Endothelial cell of umbilical vein (primary cell): ENCODE data around the gene OSBPL6. TPM values are rescaled to one million over a fixed set of nuclear protein-coding genes. Genes with fewer than 3 reads are reported as not detected.

Experiments
- BruUV-seq: library from RNA; stranded (reverse); fragments of 400-500 nt; replicated peaks from 2 replicates; lab custom pipeline; 2021; lab: Mats Ljungman, UMichigan
- CTCF ChIA-PET: fragments of 300-600, 350-600 bp; sonication (Branson Sonifier 250); formaldehyde crosslinking; loops from one replicate; lab custom pipeline; 2021; ENCODE audit warnings: antibody characterized with exemption, inconsistent platforms; lab: Charles Lee
- POLR2A ChIA-PET: fragments of 300-600, 350-600 bp; sonication (Branson Sonifier 250); formaldehyde crosslinking; loops from one replicate; lab custom pipeline; 2021; ENCODE audit warnings: antibody characterized with exemption, inconsistent platforms; lab: Charles Lee
- DNase-seq: peaks from one replicate; pipeline ENCODE4 v3.0.0-alpha.2; 2011; ENCODE audit warnings: low read depth, low spot score
- FAIRE-seq: peaks from 2 replicates; lab custom pipeline; 2011; peaks lifted over from hg19 to GRCh38; lab: Jason Lieb, UNC
- H2AFZ ChIP-seq: 2 replicates; pipeline ENCODE4 v1.6.0; 2012; ENCODE audit warnings: low read depth, low read length, control low read depth, inconsistent platforms
- H3K27ac ChIP-seq: 2 replicates; pipeline ENCODE4 v1.5.1; 2011; ENCODE audit warnings: low read depth, mild to moderate bottlenecking, control low read depth, low read length, moderate library complexity; ENCODE audit not compliant: insufficient read depth
- H3K27me3 ChIP-seq, 2 experiments: 2 replicates each; pipeline versions ENCODE4 v1.6.0 to v1.6.1; 2011; ENCODE audit warnings: low read length in 2 of 2, mixed read lengths in 1 of 2; ENCODE audit not compliant: control insufficient read depth in 2 of 2, insufficient read depth in 2 of 2
- H3K36me3 ChIP-seq, 2 experiments: 2 replicates in 1 of 2; 3 replicates in 1 of 2; pipeline ENCODE4 v1.5.1; 2011; ENCODE audit warnings: low read length in 2 of 2, mild to moderate bottlenecking in 1 of 2, moderate library complexity in 1 of 2; ENCODE audit not compliant: control insufficient read depth in 2 of 2, insufficient read depth in 2 of 2; ENCODE audit errors: extremely low read depth in 1 of 2
- H3K4me1 ChIP-seq: 3 replicates; pipeline ENCODE4 v1.5.1; 2011; ENCODE audit warnings: mild to moderate bottlenecking, low read length; ENCODE audit not compliant: control insufficient read depth, insufficient read depth; ENCODE audit errors: extremely low read depth
- H3K4me2 ChIP-seq: 2 replicates; pipeline ENCODE4 v1.6.1; 2011; ENCODE audit warnings: low read length, control low read depth, mixed read lengths; ENCODE audit not compliant: insufficient read depth
- H3K4me3 ChIP-seq, 3 experiments: fragments of 200-600 bp in 1 of 3; sonication (generic), shearing (Covaris generic) in 1 of 3; replicated peaks in 1 of 3; 2 replicates each; pipeline ENCODE4 v1.5.1; 2011 to 2016; ENCODE audit warnings: control low read depth in 3 of 3, low read length in 3 of 3, mild to moderate bottlenecking in 2 of 3, inconsistent platforms in 1 of 3, low read depth in 1 of 3, moderate library complexity in 1 of 3; ENCODE audit not compliant: insufficient read depth in 1 of 3
- H3K79me2 ChIP-seq: 2 replicates; pipeline ENCODE4 v1.6.0; 2012; ENCODE audit warnings: low read length, inconsistent platforms; ENCODE audit not compliant: control insufficient read depth, insufficient read depth
- H3K9ac ChIP-seq: replicated peaks from 2 replicates; pipeline ENCODE3; 2011; ENCODE audit warnings: low read length, control low read depth; ENCODE audit not compliant: insufficient read depth; ENCODE audit errors: extremely low read depth
- H3K9me1 ChIP-seq: replicated peaks from 3 replicates; pipeline ENCODE4 v1.6.0; 2011; ENCODE audit warnings: mild to moderate bottlenecking, low read length; ENCODE audit not compliant: control insufficient read depth, insufficient read depth; ENCODE audit errors: extremely low read depth
- H3K9me3 ChIP-seq: replicated peaks from 2 replicates; pipeline ENCODE4 v1.5.1; 2012; ENCODE audit warnings: low read length, inconsistent platforms; ENCODE audit not compliant: control insufficient read depth, insufficient read depth
- H4K20me1 ChIP-seq: replicated peaks from 2 replicates; pipeline ENCODE3; 2011; ENCODE audit warnings: mild to moderate bottlenecking, low read length; ENCODE audit not compliant: control insufficient read depth, insufficient read depth; ENCODE audit errors: extremely low read depth
- CTCF ChIP-seq, 2 donors: IDR thresholded peaks; 1 replicate in 1 of 2; 2 replicates in 1 of 2; pipeline ENCODE4 v1.5.1; 2011; ENCODE audit warnings: low read length in 2 of 2, mild to moderate bottlenecking in 2 of 2, moderate library complexity in 2 of 2, control low read depth in 1 of 2, inconsistent platforms in 1 of 2, low read depth in 1 of 2; ENCODE audit not compliant: insufficient read depth in 1 of 2; ENCODE audit errors: extremely low read depth in 1 of 2
- EZH2 ChIP-seq: IDR thresholded peaks from 2 replicates; pipeline ENCODE4 v1.6.1; 2012; ENCODE audit warnings: borderline replicate concordance, low read depth, mild to moderate bottlenecking, moderate library complexity, low read length, inconsistent platforms; ENCODE audit not compliant: severe bottlenecking
- FOS ChIP-seq: IDR thresholded peaks from 2 replicates; pipeline ENCODE4 v1.6.1; 2011; ENCODE audit warnings: mild to moderate bottlenecking, low read length, moderate library complexity, borderline replicate concordance; ENCODE audit not compliant: insufficient read depth
- GATA2 ChIP-seq: IDR thresholded peaks from 2 replicates; pipeline ENCODE4 v1.7.0; 2011; ENCODE audit warnings: low read depth, mild to moderate bottlenecking, moderate library complexity, mixed read lengths, low read length; ENCODE audit not compliant: insufficient read length, insufficient read depth
- JUN ChIP-seq: IDR thresholded peaks from 2 replicates; pipeline ENCODE4 v1.6.1; 2011; ENCODE audit warnings: borderline replicate concordance, low read depth; ENCODE audit not compliant: insufficient read length, insufficient read depth
- MYC ChIP-seq: IDR thresholded peaks from one replicate; pipeline ENCODE4 v1.6.1; 2011; ENCODE audit warnings: mild to moderate bottlenecking, low read depth, low read length
- POLR2A ChIP-seq: IDR thresholded peaks from 2 replicates; pipeline ENCODE4 v1.6.1; 2012; ENCODE audit warnings: low read depth, mild to moderate bottlenecking, control low read depth, low read length
- POLR2AphosphoS5 ChIP-seq: IDR thresholded peaks from 2 replicates; pipeline ENCODE4 v1.6.1; 2012; ENCODE audit warnings: low read depth, mild to moderate bottlenecking, control low read depth, low read length, moderate library complexity; ENCODE audit not compliant: insufficient read depth
- dilution Hi-C: fragments of 300-500 bp; cut with MboI; formaldehyde crosslinking; loops from one replicate; pipeline ENCODE4 v1.15.0; 2019; ENCODE audit warnings: low sequenced_read_pairs; ENCODE audit not compliant: extremely low pct_ligation_motif_present
- intact Hi-C: fragments of 100-400 bp; cut with micrococcal nuclease; formaldehyde crosslinking; loops from one replicate; pipeline ENCODE4 v1.10.0; 2022
- polyA plus RNA-seq, 4 experiments: library from polyadenylated mRNA; depleted of rRNA in 3 of 4; stranded (reverse) in 3 of 4; unstranded in 1 of 4; fragments of >200 nt; gene quantifications; 2 replicates each; pipeline versions ENCODE4 v1.2.1 to v1.2.3, GENCODE V29; 2011 to 2012; ENCODE audit warnings: missing spikeins in 1 of 4
- total RNA-seq: library from RNA; stranded (reverse); gene quantifications from 2 replicates; pipeline ENCODE4 v1.2.3, GENCODE V29; 2021
- TF ChIP-seq, protein P1 (sequence below): IDR thresholded peaks from 2 replicates; pipeline ENCODE4 v1.6.1; 2011; ENCODE audit not compliant: insufficient read depth, insufficient read length

OSBPL6 gene
- total and polyA plus RNA-seq, 2 donors (not counting 3 experiments of a cell fraction or from before 2014, with no cell fraction given), result 1.5 to 2.3 TPM

DNA sequence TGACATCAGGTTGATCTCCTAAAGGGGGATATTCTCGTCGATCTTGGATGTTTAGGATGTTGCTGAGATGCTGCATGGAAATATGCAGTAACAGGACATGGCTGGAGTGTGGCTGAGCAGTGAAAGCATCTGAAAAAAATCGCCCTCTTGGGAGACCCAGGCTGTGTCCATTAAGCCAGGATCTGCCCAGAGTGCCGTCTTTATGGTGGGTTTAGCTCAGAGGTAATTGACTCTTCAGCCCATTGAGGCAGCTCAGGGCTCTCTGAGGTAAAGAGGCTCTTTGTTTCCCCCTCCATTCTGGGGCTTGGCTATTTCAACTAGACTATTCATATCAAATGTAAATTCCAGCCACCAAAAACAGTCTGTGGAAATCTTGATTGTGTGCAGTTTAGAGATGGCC lies 26.5 kb downstream of the OSBPL6 start:
- Histone ChIP-seq H3K9me1 (no peaks in the 10 kb centered on the region), H3K27me3 (peaks cover 0 to 2% of the 10 kb centered on the region in 2 experiments), H3K4me3 (no peak overlapping the region), H3K9me3 (no peaks in the 10 kb centered on the region), H3K4me2 (no peak overlapping the region), H2AFZ (no peak overlapping the region), H3K27ac (no peak overlapping the region), H3K4me1 (no peaks in the 10 kb centered on the region), H3K9ac (no peak overlapping the region), H4K20me1 (no peaks in the 10 kb centered on the region), H3K79me2 (no peaks in the 10 kb centered on the region), H3K36me3 (no peaks in the 10 kb centered on the region)
- POLR2A ChIA-PET, result no interaction called here
- dilution Hi-C loops, result no loop called here
- TF ChIP-seq GATA2, result no peak
- FAIRE-seq (no peak), DNase-seq (no peak)
- CTCF ChIA-PET, result interaction anchor here (0.7 to 1.2 kb wide), 3 partner anchors 10 to 194 kb away, joined by 3 to 4 read pairs (median 3); no protein-coding TSS in a partner anchor
- no TSS peak for BruUV-seq
- intact Hi-C loops, result no loop called here

DNA sequence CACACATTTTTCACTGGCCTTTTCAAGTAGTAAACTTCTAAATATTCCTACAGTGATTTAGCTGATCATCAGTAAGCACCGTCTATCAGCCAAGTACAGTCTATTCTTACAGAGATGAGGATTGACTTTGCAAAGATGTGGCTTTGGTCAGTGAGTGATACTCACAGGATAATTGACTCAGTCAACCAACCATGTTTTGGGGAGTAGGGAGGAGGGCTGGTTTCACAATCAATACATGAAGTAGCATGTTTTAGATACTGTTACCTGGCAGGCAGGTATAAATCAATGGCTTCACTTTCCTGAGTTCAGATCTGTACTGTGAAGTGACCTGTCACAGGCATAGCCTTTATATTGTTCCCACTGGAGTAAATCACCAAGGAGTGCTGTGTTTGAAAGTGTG lies 27.2 kb downstream of the OSBPL6 start:
- intact Hi-C loops (no loop called here), dilution Hi-C loops (no loop called here)
- Histone ChIP-seq H3K79me2 (no peaks in the 10 kb centered on the region), H3K4me1 (no peaks in the 10 kb centered on the region), H4K20me1 (no peaks in the 10 kb centered on the region), H3K4me2 (no peak overlapping the region), H3K9ac (no peak overlapping the region), H3K9me1 (no peaks in the 10 kb centered on the region), H3K27ac (no peak overlapping the region), H2AFZ (no peak overlapping the region), H3K27me3 (peaks cover 0 to 2% of the 10 kb centered on the region in 2 experiments), H3K4me3 (no peak overlapping the region), H3K9me3 (no peaks in the 10 kb centered on the region), H3K36me3 (no peaks in the 10 kb centered on the region)
- no TSS peak for BruUV-seq
- DNase-seq, result no peak
- TF ChIP-seq, protein P1, sequence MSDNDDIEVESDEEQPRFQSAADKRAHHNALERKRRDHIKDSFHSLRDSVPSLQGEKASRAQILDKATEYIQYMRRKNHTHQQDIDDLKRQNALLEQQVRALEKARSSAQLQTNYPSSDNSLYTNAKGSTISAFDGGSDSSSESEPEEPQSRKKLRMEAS, result no peak
- TF ChIP-seq JUN (no peak), EZH2 (no peak), POLR2A (no peak), FOS (no peak), CTCF (IDR thresholded peaks at IDR 0.05; ENCODE audit: extremely low read depth in 1 of 2, insufficient read depth in 1 of 2, low read depth in 1 of 2, low read length in 2 of 2) (no peak), GATA2 (no peak), POLR2AphosphoS5 (no peak), MYC (no peak)
- ChIA-PET CTCF (interaction anchor here (0.7 to 1.2 kb wide), 2 partner anchors 13 to 193 kb away, joined by 3 to 4 read pairs; no protein-coding TSS in a partner anchor), POLR2A (no interaction called here)
- FAIRE-seq, result no peak
